Right lobe of liver (tissue), 4 donors: ENCODE data around the gene APOA5.

ENCODE experiments used
- POLR2A ChIP-seq: fragments of 450-650 bp; IDR thresholded peaks from one replicate; pipeline ENCODE4 v1.6.1; 2017; ENCODE audit warnings: antibody characterized with exemption, mild to moderate bottlenecking
- TF ChIP-seq, protein P1 (sequence below), 4 donors: fragments of 200-600 bp in 3 of 4; fragments of 450-650 bp in 1 of 4; IDR thresholded peaks; one replicate each; pipeline versions ENCODE4 v1.5.1 to v1.8.0; 2016 to 2022; ENCODE audit warnings: antibody characterized with exemption in 4 of 4, mild to moderate bottlenecking in 2 of 4
- donor health status: DM: no; HTN: no; CAD: no.
- donor health status: DM: no; HTN: no; CAD: no.
- donor health status: DM: no; HTN: yes; CAD: no.

DNA sequence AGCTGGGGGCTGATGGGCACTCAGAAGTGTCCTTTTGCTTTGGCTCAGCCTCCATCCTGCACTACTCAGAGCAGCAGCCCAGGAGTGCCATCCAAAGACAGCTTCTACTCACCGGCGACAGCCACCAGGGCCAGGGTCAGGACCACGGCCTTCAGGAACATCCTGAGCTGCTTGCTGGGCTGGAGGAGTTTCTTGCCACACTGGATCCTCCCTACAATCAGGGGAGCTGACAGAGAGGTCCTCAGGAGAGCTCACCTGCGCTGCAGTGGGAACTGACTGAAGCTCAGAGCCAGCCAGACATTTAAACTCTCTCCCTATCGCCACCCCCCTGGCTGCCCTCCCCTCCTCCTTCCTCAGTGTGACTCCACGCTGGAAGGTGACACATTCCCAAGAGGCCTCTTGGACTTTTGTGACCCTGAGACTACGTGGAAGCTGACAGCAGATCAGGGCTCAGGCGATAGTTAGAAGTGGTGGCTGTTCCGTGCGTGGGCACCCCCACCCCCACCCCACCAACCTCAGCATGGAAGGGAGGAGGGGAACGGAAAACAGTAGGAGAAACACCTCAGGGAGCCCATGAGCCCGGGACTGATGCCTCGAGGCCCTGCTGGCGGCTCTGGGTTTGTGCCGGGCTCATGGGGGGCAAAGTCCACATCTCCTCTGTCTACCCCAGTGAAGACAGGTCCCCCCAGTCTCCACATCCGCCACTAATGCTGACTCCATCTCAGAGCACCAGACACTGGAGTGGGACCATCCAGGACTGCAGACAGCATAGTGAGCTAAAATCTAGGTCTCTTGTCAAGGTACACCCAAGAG, 31.6 kb upstream of the APOA5 start, which contains the start of gene APOA4:
- TF ChIP-seq POLR2A: no peak
- TF ChIP-seq, protein P1, sequence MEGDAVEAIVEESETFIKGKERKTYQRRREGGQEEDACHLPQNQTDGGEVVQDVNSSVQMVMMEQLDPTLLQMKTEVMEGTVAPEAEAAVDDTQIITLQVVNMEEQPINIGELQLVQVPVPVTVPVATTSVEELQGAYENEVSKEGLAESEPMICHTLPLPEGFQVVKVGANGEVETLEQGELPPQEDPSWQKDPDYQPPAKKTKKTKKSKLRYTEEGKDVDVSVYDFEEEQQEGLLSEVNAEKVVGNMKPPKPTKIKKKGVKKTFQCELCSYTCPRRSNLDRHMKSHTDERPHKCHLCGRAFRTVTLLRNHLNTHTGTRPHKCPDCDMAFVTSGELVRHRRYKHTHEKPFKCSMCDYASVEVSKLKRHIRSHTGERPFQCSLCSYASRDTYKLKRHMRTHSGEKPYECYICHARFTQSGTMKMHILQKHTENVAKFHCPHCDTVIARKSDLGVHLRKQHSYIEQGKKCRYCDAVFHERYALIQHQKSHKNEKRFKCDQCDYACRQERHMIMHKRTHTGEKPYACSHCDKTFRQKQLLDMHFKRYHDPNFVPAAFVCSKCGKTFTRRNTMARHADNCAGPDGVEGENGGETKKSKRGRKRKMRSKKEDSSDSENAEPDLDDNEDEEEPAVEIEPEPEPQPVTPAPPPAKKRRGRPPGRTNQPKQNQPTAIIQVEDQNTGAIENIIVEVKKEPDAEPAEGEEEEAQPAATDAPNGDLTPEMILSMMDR (IDR thresholded peaks at IDR 0.05): no peak
